Measurements from ENCODE around the gene LAMA5.

Gene LAMA5

GRCh38 chr20:62342910-62343309 is 24.2 kb downstream of the LAMA5 start:
- no peaks in the 10 kb centered on the region for H3K27me3 Mint-ChIP-seq
- no peak overlapping the region for H3K27ac Mint-ChIP-seq
- no peak overlapping the region for H3K4me3 Mint-ChIP-seq
- peaks cover 3% of the 10 kb centered on the region for H3K9me3 Mint-ChIP-seq
- ATAC-seq: no peak
- H3K4me1 Mint-ChIP-seq: peaks cover 29% of the 10 kb centered on the region
- peaks cover 15% of the 10 kb centered on the region for H3K36me3 Mint-ChIP-seq

GRCh38 chr20:62339647-62340062 is 27.5 kb downstream of the LAMA5 start:
- H3K4me3 Mint-ChIP-seq: peak overlapping the region; percentile 82
- peaks cover 56% of the 10 kb centered on the region for H3K4me1 Mint-ChIP-seq
- H3K27me3 Mint-ChIP-seq: no peaks in the 10 kb centered on the region
- peaks cover 5% of the 10 kb centered on the region for H3K9me3 Mint-ChIP-seq
- peak; percentile 81 for ATAC-seq
- H3K27ac Mint-ChIP-seq: peak overlapping the region; percentile 83
- H3K36me3 Mint-ChIP-seq: peaks cover 22% of the 10 kb centered on the region

- Mint-ChIP-seq H3K27ac (peak overlapping the region; percentile 83), H3K4me1 (peaks cover 56% of the 10 kb centered on the region), H3K36me3 (peaks cover 21% of the 10 kb centered on the region), H3K9me3 (peaks cover 5% of the 10 kb centered on the region), H3K27me3 (no peaks in the 10 kb centered on the region), H3K4me3 (peak overlapping the region; percentile 15)
- ATAC-seq: no peak
Measured at GRCh38 chr20:62338294-62338620, 28.9 kb downstream of the LAMA5 start.

- Mint-ChIP-seq H3K27ac (peak overlapping the region; percentile 83), H3K4me1 (peaks cover 56% of the 10 kb centered on the region), H3K36me3 (peaks cover 16% of the 10 kb centered on the region)
Measured at GRCh38 chr20:62337558-62338293, 29.4 kb downstream of the LAMA5 start.

GRCh38 chr20:62336775-62337557 is 30.1 kb downstream of the LAMA5 start:
- Mint-ChIP-seq H3K36me3 (peaks cover 16% of the 10 kb centered on the region), H3K27me3 (no peaks in the 10 kb centered on the region), H3K27ac (peak overlapping the region; percentile 83), H3K4me3 (peak overlapping the region; percentile 58), H3K4me1 (peaks cover 56% of the 10 kb centered on the region), H3K9me3 (peaks cover 5% of the 10 kb centered on the region)
- no peak for ATAC-seq

More at GRCh38 chr20:62337558-62338293, 29.4 kb downstream of the LAMA5 start:
- no peaks in the 10 kb centered on the region for H3K27me3 Mint-ChIP-seq
- H3K4me3 Mint-ChIP-seq: peak overlapping the region; percentile 15
- peaks cover 5% of the 10 kb centered on the region for H3K9me3 Mint-ChIP-seq
- ATAC-seq: peak; percentile 86

- H3K27me3 Mint-ChIP-seq: no peaks in the 10 kb centered on the region
- no peak for ATAC-seq
- peaks cover 11% of the 10 kb centered on the region for H3K36me3 Mint-ChIP-seq
- H3K9me3 Mint-ChIP-seq: peaks cover 3% of the 10 kb centered on the region
- H3K4me3 Mint-ChIP-seq: peak overlapping the region; percentile 58
- peak overlapping the region; percentile 83 for H3K27ac Mint-ChIP-seq
- H3K4me1 Mint-ChIP-seq: peaks cover 52% of the 10 kb centered on the region
Measured at GRCh38 chr20:62336329-62336728, 30.8 kb downstream of the LAMA5 start.

GRCh38 chr20:62335532-62335931 is 31.6 kb downstream of the LAMA5 start:
- no peak for ATAC-seq
- Mint-ChIP-seq H3K9me3 (peaks cover 3% of the 10 kb centered on the region), H3K36me3 (peaks cover 11% of the 10 kb centered on the region), H3K27ac (peak overlapping the region; percentile 83), H3K4me3 (no peak overlapping the region), H3K27me3 (no peaks in the 10 kb centered on the region), H3K4me1 (peaks cover 51% of the 10 kb centered on the region)

- H3K4me3 Mint-ChIP-seq: no peak overlapping the region
- no peak for ATAC-seq
- H3K27ac Mint-ChIP-seq: peak overlapping the region; percentile 83
- no peaks in the 10 kb centered on the region for H3K27me3 Mint-ChIP-seq
- H3K36me3 Mint-ChIP-seq: peaks cover 9% of the 10 kb centered on the region
- peaks cover 3% of the 10 kb centered on the region for H3K9me3 Mint-ChIP-seq
- H3K4me1 Mint-ChIP-seq: peaks cover 47% of the 10 kb centered on the region
Measured at GRCh38 chr20:62334881-62335280, 32.2 kb downstream of the LAMA5 start.

GRCh38 chr20:62333820-62334595 is 33.1 kb downstream of the LAMA5 start:
- peaks cover 39% of the 10 kb centered on the region for H3K4me1 Mint-ChIP-seq
- no peak overlapping the region for H3K4me3 Mint-ChIP-seq
- peaks cover 3% of the 10 kb centered on the region for H3K9me3 Mint-ChIP-seq
- peaks cover 7% of the 10 kb centered on the region for H3K36me3 Mint-ChIP-seq
- no peak for ATAC-seq
- no peak overlapping the region for H3K27ac Mint-ChIP-seq
- no peaks in the 10 kb centered on the region for H3K27me3 Mint-ChIP-seq

GRCh38 chr20:62332989-62333819 is 33.9 kb downstream of the LAMA5 start:
- H3K36me3 Mint-ChIP-seq: peaks cover 7% of the 10 kb centered on the region
- H3K27ac Mint-ChIP-seq: no peak overlapping the region
- peaks cover 3% of the 10 kb centered on the region for H3K9me3 Mint-ChIP-seq
- no peaks in the 10 kb centered on the region for H3K27me3 Mint-ChIP-seq
- no peak overlapping the region for H3K4me3 Mint-ChIP-seq
- peaks cover 31% of the 10 kb centered on the region for H3K4me1 Mint-ChIP-seq
- ATAC-seq: no peak

GRCh38 chr20:62332421-62332820 is 34.7 kb downstream of the LAMA5 start:
- Mint-ChIP-seq H3K27ac (no peak overlapping the region), H3K36me3 (peaks cover 9% of the 10 kb centered on the region), H3K4me3 (no peak overlapping the region), H3K4me1 (peaks cover 23% of the 10 kb centered on the region), H3K9me3 (peaks cover 3% of the 10 kb centered on the region), H3K27me3 (no peaks in the 10 kb centered on the region)
- ATAC-seq: no peak

GRCh38 chr20:62331347-62331746 is 35.8 kb downstream of the LAMA5 start:
- Mint-ChIP-seq H3K4me1 (peaks cover 12% of the 10 kb centered on the region), H3K36me3 (peaks cover 16% of the 10 kb centered on the region), H3K9me3 (no peaks in the 10 kb centered on the region), H3K27ac (no peak overlapping the region), H3K4me3 (no peak overlapping the region), H3K27me3 (no peaks in the 10 kb centered on the region)
- no peak for ATAC-seq

GRCh38 chr20:62330576-62331317 is 36.4 kb downstream of the LAMA5 start:
- H3K36me3 Mint-ChIP-seq: peaks cover 18% of the 10 kb centered on the region
- no peaks in the 10 kb centered on the region for H3K27me3 Mint-ChIP-seq

More at GRCh38 chr20:62330576-62331317, 36.4 kb downstream of the LAMA5 start:
- Mint-ChIP-seq H3K4me1 (peaks cover 11% of the 10 kb centered on the region), H3K4me3 (no peak overlapping the region), H3K27ac (no peak overlapping the region), H3K9me3 (no peaks in the 10 kb centered on the region)
- ATAC-seq: no peak
